NCI-H1930 (cell line): Measurements from ENCODE around the gene PITPNC1.
A peak's percentile ranks its signal among the peaks of the same experiment; 100 is the strongest.

Experiments
- DNase-seq, 2 experiments: peaks; one replicate each; lab custom pipeline; 2025; lab: John Stamatoyannopoulos, UW

PITPNC1 gene

GRCh38 chr17:67434061-67434525 lies 57.0 kb downstream of the PITPNC1 start:
- no peak for DNase-seq

- DNase-seq, result no peak
Observed at GRCh38 chr17:67435122-67435521, 58.0 kb downstream of the PITPNC1 start.

GRCh38 chr17:67435786-67436185 lies 58.7 kb downstream of the PITPNC1 start:
- DNase-seq, result no peak

- no peak for DNase-seq
Observed at GRCh38 chr17:67436233-67436632, 59.2 kb downstream of the PITPNC1 start.

- no peak for DNase-seq
Observed at GRCh38 chr17:67438667-67439066, 61.6 kb downstream of the PITPNC1 start.

GRCh38 chr17:67439269-67439668 lies 62.2 kb downstream of the PITPNC1 start:
- DNase-seq, result no peak

- no peak for DNase-seq
Observed at GRCh38 chr17:67440277-67441051, 63.4 kb downstream of the PITPNC1 start.

- no peak for DNase-seq
Observed at GRCh38 chr17:67441052-67441895, 64.2 kb downstream of the PITPNC1 start.

GRCh38 chr17:67441896-67442219 lies 64.8 kb downstream of the PITPNC1 start:
- DNase-seq, result no peak

- no peak for DNase-seq
Observed at GRCh38 chr17:67442787-67443624, 65.9 kb downstream of the PITPNC1 start.

- DNase-seq, result no peak
Observed at GRCh38 chr17:67443931-67444595, 67.0 kb downstream of the PITPNC1 start.

GRCh38 chr17:67448449-67448848 lies 71.4 kb downstream of the PITPNC1 start:
- DNase-seq, result no peak

GRCh38 chr17:67449065-67449464 lies 72.0 kb downstream of the PITPNC1 start:
- DNase-seq, result no peak

- no peak for DNase-seq
Observed at GRCh38 chr17:67449845-67450755, 73.0 kb downstream of the PITPNC1 start.

- peak in 1 of 2 experiments; percentile 58 for DNase-seq
Observed at GRCh38 chr17:67452681-67453554, 75.8 kb downstream of the PITPNC1 start.

GRCh38 chr17:67456103-67456502 lies 79.0 kb downstream of the PITPNC1 start:
- no peak for DNase-seq

GRCh38 chr17:67456889-67457288 lies 79.8 kb downstream of the PITPNC1 start:
- DNase-seq, result no peak

GRCh38 chr17:67458203-67458602 lies 81.1 kb downstream of the PITPNC1 start:
- no peak for DNase-seq

- no peak for DNase-seq
Observed at GRCh38 chr17:67459985-67460384, 82.9 kb downstream of the PITPNC1 start.
